UCSD-AML1 (cell line): Measurements from ENCODE around the gene C1orf74.
A peak's percentile ranks its signal among the peaks of the same experiment; 100 is the strongest.

Experiments used
- DNase-seq: peaks from one replicate; lab custom pipeline; 2025; ENCODE audit not compliant: unreplicated experiment; lab: John Stamatoyannopoulos, UW

Gene C1orf74

GRCh38 chr1:209772126-209772525 is 12.2 kb downstream of the C1orf74 start:
- no peak for DNase-seq

GRCh38 chr1:209770636-209771415 is 13.5 kb downstream of the C1orf74 start:
- DNase-seq, result no peak

- DNase-seq, result no peak
Measured at GRCh38 chr1:209769971-209770370, 14.4 kb downstream of the C1orf74 start.

GRCh38 chr1:209769171-209769904 is 15.0 kb downstream of the C1orf74 start:
- DNase-seq, result peak; percentile 75

- DNase-seq, result no peak
Measured at GRCh38 chr1:209768354-209768774, 16.0 kb downstream of the C1orf74 start.

- DNase-seq, result no peak
Measured at GRCh38 chr1:209767706-209768105, 16.7 kb downstream of the C1orf74 start.

- no peak for DNase-seq
Measured at GRCh38 chr1:209767096-209767495, 17.3 kb downstream of the C1orf74 start.

GRCh38 chr1:209766051-209766450 is 18.3 kb downstream of the C1orf74 start:
- DNase-seq, result no peak

GRCh38 chr1:209761011-209761635 is 23.2 kb downstream of the C1orf74 start:
- DNase-seq, result no peak

- no peak for DNase-seq
Measured at GRCh38 chr1:209759829-209760359, 24.5 kb downstream of the C1orf74 start.

GRCh38 chr1:209758400-209758799 is 26.0 kb downstream of the C1orf74 start:
- DNase-seq, result no peak

GRCh38 chr1:209756615-209757445 is 27.5 kb downstream of the C1orf74 start:
- DNase-seq, result peak; percentile 49

- DNase-seq, result peak; percentile 62
Measured at GRCh38 chr1:209755926-209756614, 28.3 kb downstream of the C1orf74 start, which contains the start of gene TRAF3IP3. TSS of gene TRAF3IP3 (plus strand) at chr1:209756053. CDS start at chr1:209760040, 3,987 bp downstream.

- DNase-seq, result no peak
Measured at GRCh38 chr1:209755256-209755655, 29.1 kb downstream of the C1orf74 start.

- DNase-seq, result no peak
Measured at GRCh38 chr1:209752890-209753289, 31.5 kb downstream of the C1orf74 start.

GRCh38 chr1:209751627-209752231 is 32.6 kb downstream of the C1orf74 start:
- no peak for DNase-seq

GRCh38 chr1:209749670-209750323 is 34.6 kb downstream of the C1orf74 start:
- no peak for DNase-seq

GRCh38 chr1:209749205-209749604 is 35.2 kb downstream of the C1orf74 start:
- no peak for DNase-seq

GRCh38 chr1:209748620-209749019 is 35.7 kb downstream of the C1orf74 start:
- no peak for DNase-seq
